Measurements from ENCODE around the gene BCO1. TPM values are rescaled to one million over a fixed set of nuclear protein-coding genes. Genes with fewer than 3 reads are reported as not detected.

BCO1 gene
- total and polyA plus RNA-seq, 7 donors = 0.10 TPM; not detected in 5

DNA sequence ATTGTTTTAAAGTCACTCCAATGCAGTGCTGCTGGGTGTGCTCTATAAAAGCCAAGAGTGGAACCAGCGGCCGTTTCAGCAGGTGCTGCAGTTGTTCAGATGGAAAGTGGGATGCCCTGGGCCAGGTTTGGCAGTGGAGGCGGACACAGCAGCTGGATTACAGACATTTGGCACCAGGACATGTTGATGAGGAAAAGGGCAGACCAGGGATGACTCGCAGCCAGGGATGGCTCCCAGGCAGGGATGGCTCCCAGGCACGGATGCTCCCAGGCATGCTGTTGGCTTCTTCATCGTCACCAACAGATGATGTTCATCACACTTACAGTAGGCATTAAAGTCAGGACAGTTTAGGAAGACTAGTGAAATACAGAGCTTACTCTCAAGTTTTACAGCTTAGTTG lies 86.3 kb downstream of the BCO1 start:
- H3K36me3 ChIP-seq (ENCODE audit: insufficient read depth in 1 of 2, low read depth in 1 of 2) = no peaks in the 10 kb centered on the region
- TF ChIP-seq, protein P1, sequence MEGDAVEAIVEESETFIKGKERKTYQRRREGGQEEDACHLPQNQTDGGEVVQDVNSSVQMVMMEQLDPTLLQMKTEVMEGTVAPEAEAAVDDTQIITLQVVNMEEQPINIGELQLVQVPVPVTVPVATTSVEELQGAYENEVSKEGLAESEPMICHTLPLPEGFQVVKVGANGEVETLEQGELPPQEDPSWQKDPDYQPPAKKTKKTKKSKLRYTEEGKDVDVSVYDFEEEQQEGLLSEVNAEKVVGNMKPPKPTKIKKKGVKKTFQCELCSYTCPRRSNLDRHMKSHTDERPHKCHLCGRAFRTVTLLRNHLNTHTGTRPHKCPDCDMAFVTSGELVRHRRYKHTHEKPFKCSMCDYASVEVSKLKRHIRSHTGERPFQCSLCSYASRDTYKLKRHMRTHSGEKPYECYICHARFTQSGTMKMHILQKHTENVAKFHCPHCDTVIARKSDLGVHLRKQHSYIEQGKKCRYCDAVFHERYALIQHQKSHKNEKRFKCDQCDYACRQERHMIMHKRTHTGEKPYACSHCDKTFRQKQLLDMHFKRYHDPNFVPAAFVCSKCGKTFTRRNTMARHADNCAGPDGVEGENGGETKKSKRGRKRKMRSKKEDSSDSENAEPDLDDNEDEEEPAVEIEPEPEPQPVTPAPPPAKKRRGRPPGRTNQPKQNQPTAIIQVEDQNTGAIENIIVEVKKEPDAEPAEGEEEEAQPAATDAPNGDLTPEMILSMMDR (IDR thresholded peaks at IDR 0.05) = no peak
- no peaks in the 10 kb centered on the region for H3K27me3 ChIP-seq (ENCODE audit: insufficient read depth in 3 of 3, low read length in 2 of 3)
- H3K27ac ChIP-seq = no peak overlapping the region
- ATAC-seq (peak in 2 of 4 donors; percentile 44 to 53), DNase-seq (no peak)
- 33 to 52% (median 38%) methylated on average over 6 of the region's 6 CpGs for WGBS, 3 donors
- intact Hi-C loops (cut with DNase I) = no loop called here
- peaks cover 12% of the 10 kb centered on the region for H3K4me1 ChIP-seq
- no peak overlapping the region for H3K4me3 ChIP-seq
- no peaks in the 10 kb centered on the region for H3K9me3 ChIP-seq

DNA sequence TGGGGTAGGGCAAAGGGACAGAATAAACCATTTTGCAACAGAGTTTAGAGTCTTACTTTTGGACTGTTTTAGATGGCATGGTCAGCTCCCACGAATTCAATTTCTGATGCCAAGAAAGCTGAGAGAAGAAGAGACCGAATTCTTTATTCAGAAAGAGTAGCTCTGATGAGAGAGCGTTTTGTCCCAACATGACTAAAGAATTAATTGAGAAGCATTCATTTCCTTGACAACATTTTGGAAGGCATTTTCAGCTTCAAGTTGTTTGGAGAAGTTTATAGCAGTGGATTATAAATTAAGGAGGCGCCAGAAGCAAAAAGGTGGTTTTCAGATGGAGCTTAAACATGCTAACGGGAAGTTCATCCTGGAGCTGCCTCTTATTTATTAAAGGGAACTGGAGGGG lies 88.5 kb downstream of the BCO1 start:
- intact Hi-C loops (cut with DNase I) = no loop called here
- WGBS, 3 donors = 83 to 88% (median 85%) methylated on average over 5 of the region's 5 CpGs
- no peak for ATAC-seq
- Histone ChIP-seq H3K9me3 (no peaks in the 10 kb centered on the region), H3K4me3 (no peak overlapping the region), H3K36me3 (ENCODE audit: insufficient read depth in 1 of 2, low read depth in 1 of 2) (no peaks in the 10 kb centered on the region), H3K4me1 (no peaks in the 10 kb centered on the region), H3K27me3 (ENCODE audit: insufficient read depth in 3 of 3, low read length in 2 of 3) (no peaks in the 10 kb centered on the region), H3K27ac (no peak overlapping the region)
- TF ChIP-seq, protein P1 (IDR thresholded peaks at IDR 0.05) = no peak
- no peak for DNase-seq

DNA sequence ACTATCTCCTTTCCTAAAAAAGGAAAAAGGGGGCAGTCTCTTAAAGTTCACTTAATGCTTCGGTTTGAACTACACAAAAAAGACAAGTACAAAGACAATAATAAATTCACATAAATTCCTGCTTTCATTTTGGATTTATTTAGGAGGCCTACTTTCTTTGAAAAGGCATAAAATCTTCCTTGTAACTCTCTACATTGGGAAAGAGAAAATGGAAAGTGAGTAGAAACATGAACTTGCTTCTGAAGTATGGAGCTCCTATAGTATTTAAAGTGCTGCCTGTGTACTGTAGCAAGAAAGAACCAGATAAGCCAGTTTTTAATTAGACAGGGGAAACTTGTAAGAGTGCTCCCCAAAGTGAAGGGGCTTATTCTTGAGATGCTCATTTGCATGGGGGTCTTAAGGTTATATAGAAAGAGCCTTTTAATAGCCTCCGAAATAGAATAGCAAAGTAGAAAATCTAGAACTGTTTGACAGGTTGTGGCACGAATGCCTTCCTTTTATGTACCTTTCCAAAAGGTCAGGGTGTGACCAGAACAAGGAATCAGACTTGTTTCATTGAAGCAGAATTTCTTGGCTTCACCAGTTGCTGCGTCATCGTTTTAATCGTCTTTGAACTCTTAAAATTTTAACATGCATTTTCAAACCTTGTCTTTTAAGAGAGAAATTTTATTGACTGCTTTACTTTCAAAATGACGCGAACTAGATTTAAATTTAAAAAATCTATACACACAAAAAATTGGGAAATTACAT lies 89.1 kb downstream of the BCO1 start:
- no peaks in the 10 kb centered on the region for H3K27me3 ChIP-seq (ENCODE audit: insufficient read depth in 3 of 3, low read length in 2 of 3)
- DNase-seq (no peak), ATAC-seq (no peak)
- H3K9me3 ChIP-seq = no peaks in the 10 kb centered on the region
- H3K36me3 ChIP-seq (ENCODE audit: insufficient read depth in 1 of 2, low read depth in 1 of 2) = no peaks in the 10 kb centered on the region
- no peaks in the 10 kb centered on the region for H3K4me1 ChIP-seq
- no peak overlapping the region for H3K4me3 ChIP-seq
- intact Hi-C loops (cut with DNase I) = no loop called here
- no peak overlapping the region for H3K27ac ChIP-seq
- WGBS, 3 donors = 75 to 86% (median 78%) methylated on average over 8 of the region's 8 CpGs
- TF ChIP-seq, protein P1 (IDR thresholded peaks at IDR 0.05) = no peak

DNA sequence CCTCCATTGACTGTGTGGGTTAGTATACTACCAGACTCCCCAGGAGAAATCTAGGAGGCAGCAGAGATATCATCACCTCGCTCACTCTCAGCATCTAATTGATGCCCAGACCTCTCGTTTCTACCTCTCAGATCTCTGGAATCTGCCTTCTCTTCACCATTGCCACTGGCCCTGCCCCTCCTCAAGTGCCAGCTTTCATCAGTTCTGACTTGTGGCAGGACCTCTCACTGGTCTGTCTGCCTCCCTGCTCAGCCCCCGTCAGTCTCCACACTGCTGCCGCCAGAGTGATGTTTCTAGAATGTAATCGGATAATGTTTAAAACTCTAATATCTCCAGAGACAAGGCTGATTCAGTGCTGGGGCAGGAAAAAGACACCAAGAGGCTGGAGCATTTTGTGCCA lies 91.5 kb downstream of the BCO1 start:
- ATAC-seq (no peak), DNase-seq (no peak)
- Histone ChIP-seq H3K27me3 (ENCODE audit: insufficient read depth in 3 of 3, low read length in 2 of 3) (no peaks in the 10 kb centered on the region), H3K9me3 (no peaks in the 10 kb centered on the region), H3K4me1 (no peaks in the 10 kb centered on the region), H3K27ac (no peak overlapping the region), H3K36me3 (ENCODE audit: insufficient read depth in 1 of 2, low read depth in 1 of 2) (no peaks in the 10 kb centered on the region), H3K4me3 (no peak overlapping the region)
- TF ChIP-seq, protein P1 (IDR thresholded peaks at IDR 0.05) = no peak
- 78 to 92% (median 91%) methylated on average over 5 of the region's 5 CpGs for WGBS, 3 donors
- intact Hi-C loops (cut with DNase I) = no loop called here

DNA sequence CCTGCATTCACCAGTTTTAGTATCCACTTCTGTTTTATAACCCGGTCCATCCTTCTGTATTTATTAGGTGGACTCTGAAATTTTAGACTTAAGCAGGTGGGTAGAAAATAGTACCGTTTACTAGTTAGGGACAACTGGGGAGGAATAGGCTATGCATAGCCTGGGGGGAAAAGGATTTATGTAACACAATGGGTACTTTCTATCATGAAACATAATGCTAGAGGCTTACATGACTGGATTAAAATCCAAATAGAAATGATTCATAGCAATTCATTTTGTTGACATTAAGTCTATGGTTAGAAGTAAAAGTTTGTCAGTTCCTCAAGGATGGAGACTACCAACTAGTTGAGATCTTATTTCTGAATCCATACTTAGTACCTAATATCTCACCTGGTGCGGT lies 94.9 kb downstream of the BCO1 start:
- DNase-seq = no peak
- Histone ChIP-seq H3K4me3 (no peak overlapping the region), H3K27me3 (ENCODE audit: insufficient read depth in 3 of 3, low read length in 2 of 3) (no peaks in the 10 kb centered on the region), H3K4me1 (no peaks in the 10 kb centered on the region), H3K27ac (no peak overlapping the region), H3K36me3 (ENCODE audit: insufficient read depth in 1 of 2, low read depth in 1 of 2) (no peaks in the 10 kb centered on the region), H3K9me3 (no peaks in the 10 kb centered on the region)
- TF ChIP-seq, protein P1 (IDR thresholded peaks at IDR 0.05) = no peak
- intact Hi-C loops (cut with DNase I) = no loop called here
- no peak for ATAC-seq
- 90 to 98% (median 95%) methylated on average over 3 of the region's 3 CpGs for WGBS, 3 donors
